ENCODE data around the gene EIF2S2.

Gene EIF2S2

GRCh38 chr20:34065260-34065659 lies 46.8 kb downstream of the EIF2S2 start:
- Histone ChIP-seq H3K27me3 (no peaks in the 10 kb centered on the region), H3K4me1 (peaks cover 49% of the 10 kb centered on the region), H3K4me3 (ENCODE audit: low read depth, low read length) (no peak overlapping the region), H3K36me3 (no peaks in the 10 kb centered on the region), H3K9me3 (no peaks in the 10 kb centered on the region)
- DNase-seq: peak; percentile 48
- TF ChIP-seq CTCF (IDR thresholded peaks at IDR 0.05; ENCODE audit: low read depth, low read length): no peak

DNA sequence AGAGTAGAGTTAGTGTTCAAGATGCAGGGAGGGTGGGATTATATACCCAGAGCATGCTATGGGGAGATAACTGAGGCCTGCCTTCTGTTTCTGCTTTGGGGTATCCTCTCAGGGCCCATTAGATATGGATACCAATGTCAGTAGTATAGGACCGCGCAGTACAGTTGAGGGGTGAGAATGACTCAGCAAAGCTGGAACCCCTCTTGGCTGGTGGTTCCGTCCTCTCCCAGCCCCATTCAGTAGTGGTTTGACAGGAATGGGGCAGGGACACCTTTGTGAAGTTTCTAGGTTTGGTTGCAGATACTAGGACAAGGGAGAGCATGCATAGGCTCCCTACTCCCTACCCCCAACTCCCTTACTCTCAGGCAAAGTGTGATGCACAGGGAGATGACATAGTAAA lies 47.8 kb downstream of the EIF2S2 start:
- Histone ChIP-seq H3K4me3 (ENCODE audit: low read depth, low read length) (no peak overlapping the region), H3K36me3 (no peaks in the 10 kb centered on the region), H3K9me3 (no peaks in the 10 kb centered on the region), H3K4me1 (peaks cover 48% of the 10 kb centered on the region), H3K27me3 (no peaks in the 10 kb centered on the region)
- no peak for TF ChIP-seq CTCF (IDR thresholded peaks at IDR 0.05; ENCODE audit: low read depth, low read length)
- no peak for DNase-seq

- no peak for DNase-seq
- H3K4me3 ChIP-seq (ENCODE audit: low read depth, low read length): no peak overlapping the region
- H3K27me3 ChIP-seq: no peaks in the 10 kb centered on the region
- no peak for TF ChIP-seq CTCF (IDR thresholded peaks at IDR 0.05; ENCODE audit: low read depth, low read length)
- H3K9me3 ChIP-seq: no peaks in the 10 kb centered on the region
- H3K36me3 ChIP-seq: no peaks in the 10 kb centered on the region
- H3K4me1 ChIP-seq: peaks cover 44% of the 10 kb centered on the region
These were observed 49.2 kb downstream of the EIF2S2 start for GRCh38 chr20:34062570-34063482.

- H3K4me1 ChIP-seq: peaks cover 44% of the 10 kb centered on the region
- no peak for TF ChIP-seq CTCF (IDR thresholded peaks at IDR 0.05; ENCODE audit: low read depth, low read length)
- no peaks in the 10 kb centered on the region for H3K36me3 ChIP-seq
These were observed 50.3 kb downstream of the EIF2S2 start for GRCh38 chr20:34061695-34062094.

GRCh38 chr20:34060970-34061369 lies 51.1 kb downstream of the EIF2S2 start:
- no peaks in the 10 kb centered on the region for H3K36me3 ChIP-seq
- peak; percentile 55 for DNase-seq
- no peaks in the 10 kb centered on the region for H3K27me3 ChIP-seq
- no peaks in the 10 kb centered on the region for H3K9me3 ChIP-seq
- H3K4me1 ChIP-seq: peaks cover 44% of the 10 kb centered on the region
- TF ChIP-seq CTCF (IDR thresholded peaks at IDR 0.05; ENCODE audit: low read depth, low read length): no peak
- no peak overlapping the region for H3K4me3 ChIP-seq (ENCODE audit: low read depth, low read length)

More at GRCh38 chr20:34061695-34062094, 50.3 kb downstream of the EIF2S2 start:
- Histone ChIP-seq H3K9me3 (no peaks in the 10 kb centered on the region), H3K4me3 (ENCODE audit: low read depth, low read length) (no peak overlapping the region), H3K27me3 (no peaks in the 10 kb centered on the region)
- no peak for DNase-seq

DNA sequence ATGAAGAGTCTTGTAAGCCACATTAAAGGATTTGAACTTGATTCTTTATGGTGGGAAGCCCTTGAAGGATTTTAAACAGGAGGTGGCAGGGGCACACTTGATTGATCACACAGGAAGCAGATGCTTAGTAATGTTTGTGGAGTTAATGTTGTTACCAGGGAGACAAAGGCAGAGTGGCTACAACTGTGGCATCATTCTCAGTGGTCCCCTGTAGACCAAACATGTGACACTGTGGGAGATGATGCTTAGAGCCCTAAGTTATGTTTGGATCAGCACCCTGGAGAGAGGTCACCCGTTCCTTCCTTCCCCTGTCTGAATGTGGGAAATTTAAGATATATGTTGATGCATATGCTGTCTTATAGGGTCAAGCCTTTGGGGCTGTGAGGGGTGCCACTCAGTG lies 53.2 kb downstream of the EIF2S2 start:
- no peak for TF ChIP-seq CTCF (IDR thresholded peaks at IDR 0.05; ENCODE audit: low read depth, low read length)
- peaks cover 27% of the 10 kb centered on the region for H3K4me1 ChIP-seq
- H3K36me3 ChIP-seq: no peaks in the 10 kb centered on the region; the same call in 1 of the 2 replicates
- H3K9me3 ChIP-seq: no peaks in the 10 kb centered on the region
- no peak for DNase-seq
- no peaks in the 10 kb centered on the region for H3K27me3 ChIP-seq
- H3K4me3 ChIP-seq (ENCODE audit: low read depth, low read length): no peak overlapping the region
